Uterus (tissue), 4 donors: Measurements from ENCODE around the gene EYA4. TPM values are rescaled to one million over a fixed set of nuclear protein-coding genes. Genes with fewer than 3 reads are reported as not detected.

Experiments used
- DNase-seq, 2 donors: peaks; one replicate each; pipeline ENCODE4 v3.0.0-alpha.2; 2019 to 2020
- H3K27ac ChIP-seq, 2 donors: fragments of 200-600 bp; sonication (generic); 1 replicate in 1 of 2; 2 replicates in 1 of 2; pipeline ENCODE4 v1.5.1; 2016 to 2018
- H3K27me3 ChIP-seq, 2 donors: fragments of 200-600 bp; sonication (generic); one replicate each; pipeline ENCODE4 v1.5.1; 2018 to 2019; ENCODE audit warnings: control low read depth in 1 of 2
- H3K36me3 ChIP-seq, 2 donors: fragments of 200-600 bp; sonication (generic); one replicate each; pipeline ENCODE4 v1.5.1; 2019; ENCODE audit warnings: control low read depth in 1 of 2
- H3K4me1 ChIP-seq, 2 donors: fragments of 200-600 bp; sonication (generic); one replicate each; pipeline ENCODE4 v1.5.1; 2018 to 2019; ENCODE audit warnings: control low read depth in 1 of 2
- H3K4me3 ChIP-seq, 2 donors: fragments of 200-600 bp; sonication (generic); 1 replicate in 1 of 2; 2 replicates in 1 of 2; pipeline ENCODE4 v1.5.1; 2018 to 2019; ENCODE audit warnings: mild to moderate bottlenecking in 1 of 2
- H3K9me3 ChIP-seq, 2 donors: fragments of 200-600 bp; sonication (generic); one replicate each; pipeline ENCODE4 v1.5.1; 2019; ENCODE audit warnings: control low read depth in 1 of 2
- POLR2A ChIP-seq, 2 donors: fragments of 450-650 bp; IDR thresholded peaks; one replicate each; pipeline ENCODE4 v1.6.1; 2016; ENCODE audit warnings: antibody characterized with exemption in 2 of 2, mild to moderate bottlenecking in 1 of 2, moderate library complexity in 1 of 2
- intact Hi-C: fragments of 100-400 bp; cut with DNase I; formaldehyde crosslinking; loops from one replicate; pipeline ENCODE4 v1.15.1; 2023; ENCODE audit warnings: low total_unique reads
- total RNA-seq, 4 donors: library from RNA; depleted of rRNA in 3 of 4; stranded (reverse); fragments of >200 nt in 3 of 4; gene quantifications; one replicate each; pipeline versions ENCODE4 v1.1.0 to v1.2.4, GENCODE V29; 2014 to 2023
- TF ChIP-seq, protein P1 (sequence below), 4 experiments: fragments of 200-600 bp in 2 of 4; fragments of 450-650 bp in 2 of 4; sonication (generic) in 2 of 4; IDR thresholded peaks; one replicate each; pipeline ENCODE4 v1.5.1; 2016 to 2019; ENCODE audit warnings: antibody characterized with exemption in 4 of 4, mild to moderate bottlenecking in 2 of 4, moderate library complexity in 1 of 4
- donor health status: DM: yes; HTN: yes; CAD: no.

Gene EYA4
- total RNA-seq, 4 donors from 2014 or later = 2.0 to 8.8 (median 8.4) TPM; not detected in 1

DNA sequence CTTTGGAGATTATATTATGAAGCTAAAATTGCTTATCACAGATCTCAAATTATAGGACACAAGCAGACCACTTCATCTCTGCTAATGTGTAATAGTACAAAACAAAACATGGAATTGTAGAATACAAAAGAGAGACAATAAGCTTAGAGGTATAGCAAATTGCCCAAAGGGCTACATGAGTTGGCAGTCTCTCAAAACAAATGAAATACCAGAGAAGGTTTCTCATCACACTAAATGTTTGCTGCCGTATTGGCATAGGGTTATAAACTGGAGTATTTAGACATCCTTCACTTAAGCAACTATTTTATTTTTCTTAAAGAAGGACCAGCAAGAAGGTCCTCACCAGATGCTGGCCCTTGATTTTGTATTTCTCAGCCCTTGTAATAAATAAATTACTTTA, 5.9 kb upstream of the EYA4 start:
- TF ChIP-seq POLR2A (IDR thresholded peaks at IDR 0.05) = no peak
- TF ChIP-seq, protein P1, sequence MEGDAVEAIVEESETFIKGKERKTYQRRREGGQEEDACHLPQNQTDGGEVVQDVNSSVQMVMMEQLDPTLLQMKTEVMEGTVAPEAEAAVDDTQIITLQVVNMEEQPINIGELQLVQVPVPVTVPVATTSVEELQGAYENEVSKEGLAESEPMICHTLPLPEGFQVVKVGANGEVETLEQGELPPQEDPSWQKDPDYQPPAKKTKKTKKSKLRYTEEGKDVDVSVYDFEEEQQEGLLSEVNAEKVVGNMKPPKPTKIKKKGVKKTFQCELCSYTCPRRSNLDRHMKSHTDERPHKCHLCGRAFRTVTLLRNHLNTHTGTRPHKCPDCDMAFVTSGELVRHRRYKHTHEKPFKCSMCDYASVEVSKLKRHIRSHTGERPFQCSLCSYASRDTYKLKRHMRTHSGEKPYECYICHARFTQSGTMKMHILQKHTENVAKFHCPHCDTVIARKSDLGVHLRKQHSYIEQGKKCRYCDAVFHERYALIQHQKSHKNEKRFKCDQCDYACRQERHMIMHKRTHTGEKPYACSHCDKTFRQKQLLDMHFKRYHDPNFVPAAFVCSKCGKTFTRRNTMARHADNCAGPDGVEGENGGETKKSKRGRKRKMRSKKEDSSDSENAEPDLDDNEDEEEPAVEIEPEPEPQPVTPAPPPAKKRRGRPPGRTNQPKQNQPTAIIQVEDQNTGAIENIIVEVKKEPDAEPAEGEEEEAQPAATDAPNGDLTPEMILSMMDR (IDR thresholded peaks at IDR 0.05) = no peak
- H3K27me3 ChIP-seq = no peaks in the 10 kb centered on the region
- no peak for DNase-seq
- no peak overlapping the region for H3K27ac ChIP-seq
- no peaks in the 10 kb centered on the region for H3K4me1 ChIP-seq
- intact Hi-C loops = no loop called here
- H3K9me3 ChIP-seq = no peaks in the 10 kb centered on the region
- H3K4me3 ChIP-seq = no peak overlapping the region
- no peaks in the 10 kb centered on the region for H3K36me3 ChIP-seq

DNA sequence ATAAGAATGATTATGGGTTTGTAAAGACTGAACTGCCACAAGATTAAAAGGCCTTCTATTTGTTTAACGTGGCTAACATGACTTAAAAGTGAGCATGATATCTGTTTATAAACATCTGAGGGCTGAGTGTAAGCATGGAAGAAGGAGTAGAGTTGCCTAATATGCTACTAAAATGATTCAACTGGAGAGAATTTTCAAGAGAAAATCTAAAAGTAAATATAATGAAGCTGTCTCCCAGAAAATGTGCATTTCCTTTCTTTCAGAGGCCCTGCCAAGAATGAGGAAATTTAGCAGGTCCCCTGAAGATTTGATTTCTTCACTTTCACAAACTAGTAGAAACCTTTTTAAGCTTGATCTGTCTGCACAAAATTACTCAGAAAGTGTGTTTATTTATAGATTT, 4.2 kb upstream of the EYA4 start:
- H3K36me3 ChIP-seq = no peaks in the 10 kb centered on the region
- H3K27ac ChIP-seq = no peak overlapping the region
- intact Hi-C loops = no loop called here
- no peaks in the 10 kb centered on the region for H3K9me3 ChIP-seq
- H3K4me1 ChIP-seq = peaks cover 0 to 4% of the 10 kb centered on the region in 2 donors
- no peak for DNase-seq
- TF ChIP-seq, protein P1 (IDR thresholded peaks at IDR 0.05) = no peak
- TF ChIP-seq POLR2A (IDR thresholded peaks at IDR 0.05) = no peak
- no peaks in the 10 kb centered on the region for H3K27me3 ChIP-seq
- H3K4me3 ChIP-seq = no peak overlapping the region

DNA sequence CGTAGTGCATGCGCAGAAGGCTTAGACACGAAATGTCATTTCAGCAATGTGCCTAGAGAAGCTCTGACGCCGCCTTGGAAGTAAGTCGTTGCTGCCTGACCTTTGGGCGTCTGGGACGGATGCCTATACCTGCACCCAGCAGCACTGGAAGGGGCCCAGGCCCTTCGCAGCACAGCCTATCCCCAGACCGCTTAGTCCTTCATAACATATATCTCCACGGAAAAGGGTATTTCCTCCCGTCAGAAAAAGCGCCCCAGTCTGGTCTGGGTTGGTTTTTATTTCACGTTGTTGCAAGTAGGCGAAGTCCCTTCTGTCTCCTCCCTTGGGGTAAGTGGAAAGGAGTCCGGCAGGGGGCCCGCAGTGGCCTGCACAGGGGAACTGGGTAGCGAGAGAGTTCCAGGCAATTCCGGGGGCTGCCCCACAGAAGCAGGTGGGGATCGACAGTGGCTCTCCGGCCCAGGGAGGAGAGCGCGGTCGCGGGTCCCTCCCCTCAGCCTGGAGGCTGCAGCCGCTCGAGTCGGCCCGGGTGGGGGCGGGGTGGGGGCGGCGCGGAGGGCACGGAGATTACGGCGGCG, 559 bp upstream of the EYA4 start:
- H3K27me3 ChIP-seq = peaks cover 0 to 30% of the 10 kb centered on the region in 2 donors
- TF ChIP-seq, protein P1 (IDR thresholded peaks at IDR 0.05) = no peak
- TF ChIP-seq POLR2A (IDR thresholded peaks at IDR 0.05) = no peak
- H3K9me3 ChIP-seq = no peaks in the 10 kb centered on the region
- H3K4me3 ChIP-seq = peak overlapping the region; percentile 12 to 27
- DNase-seq = no peak
- H3K36me3 ChIP-seq = no peaks in the 10 kb centered on the region
- H3K27ac ChIP-seq = peak overlapping the region in 1 of 2 donors; percentile 13
- intact Hi-C loops = no loop called here
- peaks cover 0 to 4% of the 10 kb centered on the region in 2 donors for H3K4me1 ChIP-seq

DNA sequence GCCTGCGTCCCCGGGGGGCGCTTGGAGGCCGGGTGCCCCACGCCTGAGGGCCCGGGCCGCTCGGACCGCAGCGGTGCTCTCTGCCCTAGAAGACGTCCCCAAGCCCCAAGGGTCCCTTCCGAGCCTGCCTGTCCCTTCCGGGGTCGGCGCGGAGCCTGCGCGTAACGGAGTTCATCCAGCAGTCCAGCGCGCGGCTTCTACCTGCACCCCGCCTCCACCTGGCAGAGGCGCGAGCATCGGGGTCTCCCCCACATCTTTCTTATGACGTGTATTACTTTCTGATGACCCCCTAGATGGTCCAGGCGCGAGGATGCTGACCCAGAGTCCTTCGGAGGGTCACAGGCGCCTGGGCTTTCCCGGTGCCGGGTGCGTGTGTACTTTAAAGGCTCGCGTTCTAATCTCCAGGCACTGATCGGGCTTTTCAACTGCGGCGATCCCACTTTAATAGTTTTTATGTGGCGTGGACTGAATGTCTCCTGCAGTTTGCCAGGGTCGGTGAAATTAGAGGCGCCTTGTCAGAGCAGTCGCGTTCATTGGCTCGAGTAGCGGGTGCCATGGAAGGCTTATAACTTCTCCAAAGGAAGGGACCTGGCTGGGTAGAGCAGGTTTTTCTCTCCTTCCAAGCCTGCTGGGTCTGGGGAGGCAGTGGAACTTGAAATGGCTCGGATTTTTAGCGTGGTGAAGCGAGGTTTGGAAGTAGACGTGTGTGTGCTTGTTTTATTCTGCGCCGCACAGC, 912 bp downstream of the EYA4 start:
- Histone ChIP-seq H3K36me3 (peaks cover 0 to 2% of the 10 kb centered on the region in 2 donors), H3K27ac (peak overlapping the region in 1 of 2 donors; percentile 13), H3K4me1 (peaks cover 0 to 4% of the 10 kb centered on the region in 2 donors), H3K9me3 (no peaks in the 10 kb centered on the region), H3K4me3 (peak overlapping the region; percentile 19 to 27), H3K27me3 (peaks cover 0 to 32% of the 10 kb centered on the region in 2 donors)
- TF ChIP-seq POLR2A (IDR thresholded peaks at IDR 0.05) = no peak
- TF ChIP-seq, protein P1 (IDR thresholded peaks at IDR 0.05) = no peak
- intact Hi-C loops = no loop called here
- DNase-seq = no peak
